A549 (cell line): ENCODE data around the gene TBC1D3I.
"Not testable (repeated sequence)": the region's sequence is repeated elsewhere in the genome, so short reads cannot be mapped to it uniquely, and the experiment has no call there.

Source experiments
- CEBPB ChIP-seq, 2 experiments: fragments of >200 bp in 1 of 2; sonication (Bioruptor Twin) in 1 of 2; formaldehyde crosslinking in 1 of 2; IDR thresholded peaks; 2 replicates each; pipeline ENCODE4 v1.6.1; 2012 to 2016
- EP300 ChIP-seq, 2 experiments: fragments of >200 bp; sonication (Bioruptor Twin); formaldehyde crosslinking; IDR thresholded peaks; 2 replicates in 1 of 2; 3 replicates in 1 of 2; pipeline ENCODE4 v1.6.1; 2016 to 2017
- FOSB ChIP-seq: fragments of 250-450 bp; sonication (Bioruptor Pico); IDR thresholded peaks from 2 replicates; pipeline ENCODE4 v1.5.0; 2020; ENCODE audit warnings: mild to moderate bottlenecking, moderate library complexity
- JUN ChIP-seq, 2 experiments: fragments of >200 bp; sonication (Bioruptor Twin); formaldehyde crosslinking; IDR thresholded peaks; 2 replicates in 1 of 2; 3 replicates in 1 of 2; pipeline ENCODE4 v1.6.1; 2016 to 2017
- KDM1A ChIP-seq: fragments of 200-600 bp; sonication (generic); IDR thresholded peaks from 2 replicates; pipeline ENCODE4 v1.6.1; 2016; ENCODE audit warnings: low read depth, mild to moderate bottlenecking
- NFE2L2 ChIP-seq: fragments of 150-350 bp; conservative IDR thresholded peaks from 2 replicates; pipeline ENCODE4 v1.6.1; 2014; ENCODE audit warnings: low read length
- PHF8 ChIP-seq: fragments of 200-600 bp; sonication (generic); IDR thresholded peaks from 2 replicates; pipeline ENCODE4 v1.6.1; 2016; ENCODE audit warnings: low read depth, mild to moderate bottlenecking, antibody characterized with exemption, moderate library complexity, borderline replicate concordance
- POLR2A ChIP-seq: IDR thresholded peaks from 2 replicates; pipeline ENCODE4 v1.6.1; 2012; ENCODE audit warnings: mild to moderate bottlenecking, low read length
- TF ChIP-seq, protein P1 (sequence below): fragments of >200 bp; sonication (Bioruptor Twin); formaldehyde crosslinking; IDR thresholded peaks from 3 replicates; pipeline ENCODE4 v1.5.1; 2016
- TF ChIP-seq, protein P2 (sequence below): fragments of 150-350 bp; IDR thresholded peaks from 2 replicates; pipeline ENCODE4 v1.6.1; 2014; ENCODE audit warnings: low read depth, mild to moderate bottlenecking, low read length

DNA sequence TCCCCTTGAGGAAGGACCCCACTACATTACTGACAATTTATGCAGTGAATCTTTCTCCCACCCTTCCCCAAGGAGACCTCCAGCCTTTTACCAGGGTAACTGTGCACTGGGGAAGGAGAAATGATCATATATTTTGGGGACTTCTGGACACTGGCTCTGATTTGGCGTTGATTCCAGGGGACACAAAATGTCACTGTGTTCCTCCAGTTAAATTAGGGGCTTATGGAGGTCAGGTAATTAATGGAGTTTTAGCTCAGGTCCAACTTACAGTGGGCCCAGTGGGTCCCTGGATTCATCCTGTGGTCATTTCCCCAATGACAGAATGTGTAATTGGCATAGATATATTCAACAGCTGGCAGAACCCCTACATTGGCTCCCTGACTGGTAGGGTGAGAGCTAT is 44.8 kb downstream of the TBC1D3I start:
- not testable (repeated sequence) for TF ChIP-seq PHF8; KDM1A; EP300 (IDR thresholded peaks at IDR 0.05); NFE2L2; POLR2A; JUN (IDR thresholded peaks at IDR 0.05); CEBPB (IDR thresholded peaks at IDR 0.05); FOSB
- TF ChIP-seq, protein P1, sequence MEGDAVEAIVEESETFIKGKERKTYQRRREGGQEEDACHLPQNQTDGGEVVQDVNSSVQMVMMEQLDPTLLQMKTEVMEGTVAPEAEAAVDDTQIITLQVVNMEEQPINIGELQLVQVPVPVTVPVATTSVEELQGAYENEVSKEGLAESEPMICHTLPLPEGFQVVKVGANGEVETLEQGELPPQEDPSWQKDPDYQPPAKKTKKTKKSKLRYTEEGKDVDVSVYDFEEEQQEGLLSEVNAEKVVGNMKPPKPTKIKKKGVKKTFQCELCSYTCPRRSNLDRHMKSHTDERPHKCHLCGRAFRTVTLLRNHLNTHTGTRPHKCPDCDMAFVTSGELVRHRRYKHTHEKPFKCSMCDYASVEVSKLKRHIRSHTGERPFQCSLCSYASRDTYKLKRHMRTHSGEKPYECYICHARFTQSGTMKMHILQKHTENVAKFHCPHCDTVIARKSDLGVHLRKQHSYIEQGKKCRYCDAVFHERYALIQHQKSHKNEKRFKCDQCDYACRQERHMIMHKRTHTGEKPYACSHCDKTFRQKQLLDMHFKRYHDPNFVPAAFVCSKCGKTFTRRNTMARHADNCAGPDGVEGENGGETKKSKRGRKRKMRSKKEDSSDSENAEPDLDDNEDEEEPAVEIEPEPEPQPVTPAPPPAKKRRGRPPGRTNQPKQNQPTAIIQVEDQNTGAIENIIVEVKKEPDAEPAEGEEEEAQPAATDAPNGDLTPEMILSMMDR = not testable (repeated sequence)
- TF ChIP-seq, protein P2, sequence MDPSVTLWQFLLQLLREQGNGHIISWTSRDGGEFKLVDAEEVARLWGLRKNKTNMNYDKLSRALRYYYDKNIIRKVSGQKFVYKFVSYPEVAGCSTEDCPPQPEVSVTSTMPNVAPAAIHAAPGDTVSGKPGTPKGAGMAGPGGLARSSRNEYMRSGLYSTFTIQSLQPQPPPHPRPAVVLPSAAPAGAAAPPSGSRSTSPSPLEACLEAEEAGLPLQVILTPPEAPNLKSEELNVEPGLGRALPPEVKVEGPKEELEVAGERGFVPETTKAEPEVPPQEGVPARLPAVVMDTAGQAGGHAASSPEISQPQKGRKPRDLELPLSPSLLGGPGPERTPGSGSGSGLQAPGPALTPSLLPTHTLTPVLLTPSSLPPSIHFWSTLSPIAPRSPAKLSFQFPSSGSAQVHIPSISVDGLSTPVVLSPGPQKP = not testable (repeated sequence)
